Activated CD4-positive, alpha-beta memory T cell treated with anti-CD3 and anti-CD28 coated beads for 36 hours (primary cell): ENCODE measurements around the gene VPS37B. TPM values are rescaled to one million over a fixed set of nuclear protein-coding genes. Genes with fewer than 3 reads are reported as not detected.
"Not testable (repeated sequence)": the region's sequence is repeated elsewhere in the genome, so short reads cannot be mapped to it uniquely, and the experiment has no call there.

Experiments used
- CTCF ChIA-PET: fragments of 350-600 bp; sonication (Branson Sonifier 250); formaldehyde crosslinking; loops from one replicate; lab custom pipeline; 2021; ENCODE audit warnings: antibody characterized with exemption, inconsistent platforms; lab: Charles Lee
- POLR2A ChIA-PET: fragments of 350-600 bp; sonication (Branson Sonifier 250); formaldehyde crosslinking; loops from one replicate; lab custom pipeline; 2021; ENCODE audit warnings: antibody characterized with exemption; lab: Charles Lee
- DNase-seq: peaks from one replicate; pipeline ENCODE4 v3.0.0-alpha.2; 2020
- H3K27ac Mint-ChIP-seq: one replicate; pipeline ENCODE4 v1.8.0; 2021; ENCODE audit warnings: mixed read lengths
- H3K27me3 Mint-ChIP-seq: one replicate; pipeline ENCODE4 v1.8.0; 2021; ENCODE audit warnings: mixed read lengths
- H3K36me3 Mint-ChIP-seq: one replicate; pipeline ENCODE4 v1.8.0; 2021; ENCODE audit warnings: mixed read lengths
- H3K4me1 Mint-ChIP-seq: one replicate; pipeline ENCODE4 v1.8.0; 2021; ENCODE audit warnings: low read depth, mixed read lengths
- H3K4me3 Mint-ChIP-seq: one replicate; pipeline ENCODE4 v1.8.0; 2021; ENCODE audit warnings: mild to moderate bottlenecking, mixed read lengths
- H3K9me3 Mint-ChIP-seq: one replicate; pipeline ENCODE4 v1.8.0; 2021; ENCODE audit warnings: mixed read lengths
- intact Hi-C: fragments of 100-400 bp; cut with micrococcal nuclease; formaldehyde crosslinking; loops from one replicate; pipeline ENCODE4 v1.15.1; 2023
- total RNA-seq, 2 experiments: library from RNA; stranded (reverse); gene quantifications; one replicate each; pipeline ENCODE4 v1.2.3, GENCODE V29; 2021

VPS37B gene
- total RNA-seq, 2 experiments from 2014 or later: 10.0 to 10.4 TPM

GRCh38 chr12:122902854-122903692 lies 7.1 kb upstream of the VPS37B start:
- no peak overlapping the region for H3K4me3 Mint-ChIP-seq
- ChIA-PET POLR2A (interaction anchor here (0.6 kb wide), 1 partner anchor 21 kb away, joined by 5 read pairs; no protein-coding TSS in a partner anchor), CTCF (interaction anchor here (1.7 kb wide), 1 partner anchor 42 kb away, joined by 4 read pairs; no protein-coding TSS in a partner anchor)
- no peaks in the 10 kb centered on the region for H3K9me3 Mint-ChIP-seq
- intact Hi-C loops: no loop called here
- H3K27ac Mint-ChIP-seq: no peak overlapping the region
- H3K4me1 Mint-ChIP-seq: peaks cover 29% of the 10 kb centered on the region
- DNase-seq: no peak
- H3K36me3 Mint-ChIP-seq: no peaks in the 10 kb centered on the region
- H3K27me3 Mint-ChIP-seq: no peaks in the 10 kb centered on the region

- intact Hi-C loops: loop anchor here (2.0 to 10.0 kb wide), 5 partner anchors 17 to 555 kb away; partner anchors contain the start of genes HCAR1, OGFOD2 and SNRNP35
- Mint-ChIP-seq H3K4me1 (peaks cover 54% of the 10 kb centered on the region), H3K27me3 (peaks cover 3% of the 10 kb centered on the region), H3K9me3 (peaks cover 7% of the 10 kb centered on the region), H3K36me3 (peaks cover 3% of the 10 kb centered on the region), H3K4me3 (no peak overlapping the region), H3K27ac (no peak overlapping the region)
- CTCF ChIA-PET: interaction anchor here (0.8 to 1.2 kb wide), 5 partner anchors 18 to 262 kb away, joined by 3 to 5 read pairs (median 4); no protein-coding TSS in a partner anchor
- DNase-seq: no peak
- POLR2A ChIA-PET: no interaction called here
Measured at GRCh38 chr12:122899887-122900286, 4.0 kb upstream of the VPS37B start.

DNA sequence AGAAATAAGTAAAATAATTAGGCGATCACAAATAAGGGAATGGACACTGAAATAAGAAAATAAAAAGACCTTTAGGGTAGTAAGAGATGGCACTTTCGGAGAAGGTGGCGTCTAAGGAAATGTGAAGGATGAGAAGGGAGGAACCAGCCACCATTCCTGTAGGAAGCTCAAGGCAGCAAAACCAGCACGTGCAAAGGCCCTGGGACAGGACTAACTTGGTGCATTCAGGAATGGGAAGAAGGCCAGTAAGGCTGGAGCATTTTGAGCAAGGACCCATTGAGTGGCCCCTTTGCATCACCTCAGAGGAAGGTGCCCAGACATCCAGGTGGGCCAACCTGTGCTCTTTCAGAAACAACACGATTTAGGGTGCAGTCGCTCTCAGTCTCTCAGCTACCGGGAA lies 738 bp upstream of the VPS37B start:
- H3K27me3 Mint-ChIP-seq: peaks cover 3% of the 10 kb centered on the region
- ChIA-PET CTCF (interaction anchor here (0.7 to 6.4 kb wide), 3 partner anchors 8 to 56 kb away, joined by 4 to 25 read pairs (median 7); no protein-coding TSS in a partner anchor), POLR2A (interaction anchor here (1.5 kb wide), 1 partner anchor 8 kb away, joined by 4 read pairs; no protein-coding TSS in a partner anchor)
- peaks cover 78% of the 10 kb centered on the region for H3K4me1 Mint-ChIP-seq
- intact Hi-C loops: loop anchor here (5.0 to 10.0 kb wide), 2 partner anchors 164 to 558 kb away; partner anchors contain the start of genes HCAR1 and SNRNP35
- H3K27ac Mint-ChIP-seq: peak overlapping the region; percentile 79
- no peak for DNase-seq
- peaks cover 3% of the 10 kb centered on the region for H3K36me3 Mint-ChIP-seq
- H3K4me3 Mint-ChIP-seq: peak overlapping the region; percentile 79
- H3K9me3 Mint-ChIP-seq: peaks cover 7% of the 10 kb centered on the region

DNA sequence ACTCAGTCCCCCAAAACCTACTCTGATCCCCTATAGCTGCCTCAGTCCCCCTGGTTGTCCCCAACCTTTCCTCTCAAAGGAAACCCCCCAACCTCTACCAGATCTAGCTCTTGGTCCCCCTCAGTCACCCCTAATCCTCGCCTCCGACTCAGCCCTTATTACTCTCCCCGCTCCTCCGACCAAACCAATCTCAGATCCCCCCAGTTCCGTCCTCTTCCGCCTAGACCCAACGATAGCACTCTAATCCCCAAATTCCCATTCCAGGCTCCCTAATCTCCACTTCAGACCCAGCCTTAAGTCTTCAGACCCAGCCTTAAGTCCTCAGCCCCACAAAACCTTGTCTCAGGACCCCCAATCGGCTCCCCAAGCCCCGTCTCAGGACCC lies 612 bp downstream of the VPS37B start:
- H3K4me1 Mint-ChIP-seq: peaks cover 78% of the 10 kb centered on the region
- intact Hi-C loops: loop anchor here (5.0 to 10.0 kb wide), 2 partner anchors 163 to 559 kb away; partner anchors contain the start of genes HCAR1 and SNRNP35
- H3K27ac Mint-ChIP-seq: peak overlapping the region; percentile 79
- DNase-seq: no peak
- peaks cover 3% of the 10 kb centered on the region for H3K27me3 Mint-ChIP-seq
- H3K36me3 Mint-ChIP-seq: peaks cover 3% of the 10 kb centered on the region
- CTCF ChIA-PET: interaction anchor here (6.4 kb wide), 1 partner anchor 14 kb away, joined by 25 read pairs; no protein-coding TSS in a partner anchor
- H3K4me3 Mint-ChIP-seq: peak overlapping the region; percentile 79
- POLR2A ChIA-PET: interaction anchor here (1.5 to 1.6 kb wide), 2 partner anchors 12 to 23 kb away, joined by 3 to 7 read pairs; no protein-coding TSS in a partner anchor
- peaks cover 7% of the 10 kb centered on the region for H3K9me3 Mint-ChIP-seq

DNA sequence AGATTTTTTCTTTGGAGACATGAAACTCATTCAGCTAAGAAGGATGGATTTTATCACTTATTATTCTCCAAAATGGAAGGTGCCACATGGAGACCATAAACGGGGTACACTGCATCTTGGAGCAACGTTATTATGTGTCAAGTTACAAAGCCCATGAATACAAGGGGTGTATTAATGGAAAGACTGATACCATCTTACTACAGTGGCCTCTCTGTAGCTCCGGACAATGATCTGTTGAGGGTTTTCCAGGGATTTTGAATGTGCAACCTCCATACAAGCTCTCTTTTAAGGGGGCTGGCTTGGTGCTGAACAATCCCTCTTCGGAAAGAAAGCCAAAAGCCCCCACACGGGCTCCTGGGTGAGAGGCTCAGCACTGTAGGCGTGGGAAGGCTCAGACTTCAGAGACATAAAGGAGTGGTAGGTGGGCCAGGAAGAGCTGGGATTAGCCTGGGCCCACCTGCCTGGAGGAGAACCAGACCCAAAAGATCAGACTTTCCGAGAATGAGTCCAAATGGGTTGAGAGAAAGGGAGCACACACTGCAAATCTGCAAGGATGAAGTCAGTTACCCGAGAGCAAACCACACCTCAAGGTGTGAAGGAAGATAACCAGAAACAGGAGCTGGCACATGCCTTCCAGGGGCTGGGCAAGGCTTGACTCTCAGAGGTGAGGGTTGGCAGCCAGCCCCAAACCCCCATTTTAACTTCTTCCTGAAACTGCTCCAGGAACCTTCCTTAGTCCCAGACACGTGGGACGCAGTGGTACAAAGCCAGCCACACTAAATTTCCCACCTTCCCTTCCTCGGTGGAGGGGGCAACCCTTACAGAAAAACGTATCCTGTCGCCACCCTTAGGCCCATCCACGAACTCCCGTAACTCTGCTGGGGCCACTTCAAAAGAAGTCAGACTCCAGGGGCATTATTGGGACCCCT lies 1.5 kb downstream of the VPS37B start:
- ChIA-PET CTCF (interaction anchor here (0.6 to 6.4 kb wide), 3 partner anchors 13 to 22 kb away, joined by 5 to 25 read pairs (median 7); no protein-coding TSS in a partner anchor), POLR2A (interaction anchor here (1.5 to 1.6 kb wide), 2 partner anchors 11 to 22 kb away, joined by 3 to 7 read pairs; no protein-coding TSS in a partner anchor)
- H3K4me3 Mint-ChIP-seq: peak overlapping the region; percentile 79
- peak overlapping the region; percentile 79 for H3K27ac Mint-ChIP-seq
- peak; percentile 29 for DNase-seq
- H3K9me3 Mint-ChIP-seq: peaks cover 7% of the 10 kb centered on the region
- H3K4me1 Mint-ChIP-seq: peaks cover 76% of the 10 kb centered on the region
- peaks cover 3% of the 10 kb centered on the region for H3K36me3 Mint-ChIP-seq
- H3K27me3 Mint-ChIP-seq: peaks cover 3% of the 10 kb centered on the region
- intact Hi-C loops: loop anchor here (5.0 to 10.0 kb wide), 2 partner anchors 162 to 560 kb away; partner anchors contain the start of genes HCAR1 and SNRNP35

DNA sequence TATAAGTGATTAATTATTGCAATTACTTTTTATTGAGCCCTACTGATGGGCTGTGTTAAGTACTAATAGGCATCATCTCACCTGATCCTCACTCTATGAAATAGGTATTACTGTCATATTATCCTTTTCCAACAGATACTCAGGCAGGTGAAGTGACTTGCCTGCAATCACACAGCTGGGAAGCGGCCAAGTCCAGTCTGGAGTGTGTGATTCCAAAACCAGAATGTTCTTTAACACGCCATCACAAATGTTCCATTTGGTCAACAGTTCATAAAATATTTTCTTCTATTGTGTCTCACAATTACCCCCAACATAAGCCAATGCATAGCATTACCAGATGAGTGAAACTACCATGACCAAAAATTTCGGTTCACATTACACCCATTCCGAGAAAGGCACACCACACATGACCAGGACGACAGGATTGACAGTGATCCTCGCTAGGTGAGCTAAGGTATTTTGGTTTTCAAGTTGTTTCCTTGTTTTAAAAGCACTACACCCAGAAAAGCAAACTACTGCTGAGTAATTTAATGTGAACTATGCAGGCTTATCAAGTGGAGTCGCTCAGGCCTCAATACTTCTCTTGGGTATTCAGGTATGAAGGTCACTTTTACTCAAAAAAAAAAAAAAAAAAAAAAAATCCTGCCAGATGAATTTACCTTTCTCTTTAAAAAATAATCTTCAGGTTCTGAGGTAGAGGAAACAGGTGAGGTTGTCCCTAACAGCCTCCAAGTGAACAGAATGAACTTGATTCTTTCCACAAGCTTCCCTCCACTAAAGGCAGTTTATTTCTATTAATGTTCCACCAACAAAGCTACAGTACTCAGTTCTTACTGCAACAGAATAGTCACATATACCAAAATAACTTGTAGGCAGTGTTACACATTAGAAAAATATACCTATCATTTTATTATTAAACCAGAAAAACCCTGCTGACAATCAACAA lies 2.4 kb downstream of the VPS37B start:
- H3K36me3 Mint-ChIP-seq: peaks cover 3% of the 10 kb centered on the region
- peaks cover 78% of the 10 kb centered on the region for H3K4me1 Mint-ChIP-seq
- H3K27me3 Mint-ChIP-seq: peaks cover 3% of the 10 kb centered on the region
- intact Hi-C loops: loop anchor here (10.0 kb wide), 1 partner anchor 561 kb away; the partner anchor contains the start of gene SNRNP35
- peaks cover 7% of the 10 kb centered on the region for H3K9me3 Mint-ChIP-seq
- H3K27ac Mint-ChIP-seq: no peak overlapping the region
- H3K4me3 Mint-ChIP-seq: no peak overlapping the region
- DNase-seq: no peak
- POLR2A ChIA-PET: interaction anchor here (1.5 kb wide), 1 partner anchor 11 kb away, joined by 7 read pairs; no protein-coding TSS in a partner anchor
- CTCF ChIA-PET: interaction anchor here (0.6 to 6.4 kb wide), 3 partner anchors 12 to 21 kb away, joined by 5 to 25 read pairs (median 7); no protein-coding TSS in a partner anchor

DNA sequence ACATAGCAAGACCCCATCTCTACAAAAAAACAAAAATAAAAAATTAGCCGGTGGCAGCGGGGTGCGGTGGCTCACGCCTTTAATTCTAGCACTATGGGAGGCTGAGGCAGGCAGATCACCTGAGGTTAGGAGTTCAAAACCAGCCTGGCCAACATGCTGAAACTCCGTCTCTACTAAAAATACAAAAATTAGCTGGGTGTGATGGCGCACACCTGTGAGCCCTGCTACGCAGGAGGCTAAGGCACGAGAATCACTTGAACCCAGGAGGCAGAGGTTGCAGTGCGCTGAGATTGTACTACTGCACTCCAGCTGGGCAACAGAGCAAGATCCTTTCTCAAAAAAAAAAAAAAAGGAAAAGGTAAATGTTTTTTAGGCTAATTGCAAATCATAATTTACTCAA lies 3.2 kb downstream of the VPS37B start:
- intact Hi-C loops: loop anchor here (10.0 kb wide), 1 partner anchor 562 kb away; the partner anchor contains the start of gene SNRNP35
- CTCF ChIA-PET: interaction anchor here (6.4 kb wide), 1 partner anchor 11 kb away, joined by 25 read pairs; no protein-coding TSS in a partner anchor
- DNase-seq, POLR2A ChIA-PET, H3K36me3 Mint-ChIP-seq, H3K27ac Mint-ChIP-seq, H3K9me3 Mint-ChIP-seq, H3K4me3 Mint-ChIP-seq, H3K27me3 Mint-ChIP-seq: not testable (repeated sequence)
- H3K4me1 Mint-ChIP-seq: peaks cover 79% of the 10 kb centered on the region

DNA sequence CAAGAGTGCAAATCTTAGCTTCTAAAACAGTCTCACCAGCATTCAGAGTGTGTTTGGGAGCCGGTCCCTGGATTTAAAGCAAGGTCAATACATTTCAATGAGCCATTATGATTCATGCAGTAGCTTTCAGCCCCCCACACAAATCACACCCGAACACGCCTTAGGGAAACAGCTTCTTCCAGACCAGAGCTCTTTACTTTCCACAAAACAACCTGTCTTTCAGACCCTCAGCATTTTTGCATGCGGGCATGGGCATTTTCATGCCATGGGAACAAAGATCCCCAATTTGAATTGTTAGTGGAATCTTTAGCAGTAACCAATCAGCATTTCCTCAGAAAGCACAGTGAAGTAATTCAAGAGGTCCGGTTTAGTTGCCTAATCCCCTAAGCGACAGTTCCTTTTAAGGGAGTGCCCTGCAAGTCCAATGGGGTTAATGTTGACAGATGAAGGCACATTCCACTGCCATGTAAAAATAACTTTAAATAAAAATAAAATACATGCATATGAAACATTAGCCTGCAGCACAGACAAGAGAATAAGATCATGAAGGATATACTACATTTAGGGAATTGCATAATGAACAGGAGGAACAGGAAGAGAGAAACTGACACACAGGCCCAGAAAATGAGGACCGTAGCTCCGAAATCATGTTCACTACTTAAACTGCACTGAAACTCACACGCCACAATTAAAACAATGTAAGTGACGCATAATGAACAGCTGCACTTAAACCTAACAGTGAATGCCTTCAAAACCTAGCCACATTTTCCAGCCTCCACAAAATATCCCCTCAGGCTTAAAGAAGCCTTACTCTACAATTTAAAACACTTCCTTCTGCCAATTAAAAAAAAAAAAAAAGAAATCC lies 4.0 kb downstream of the VPS37B start:
- Mint-ChIP-seq H3K27me3 (peaks cover 4% of the 10 kb centered on the region), H3K27ac (no peak overlapping the region), H3K36me3 (peaks cover 3% of the 10 kb centered on the region), H3K4me1 (peaks cover 80% of the 10 kb centered on the region), H3K9me3 (peaks cover 7% of the 10 kb centered on the region), H3K4me3 (no peak overlapping the region)
- intact Hi-C loops: loop anchor here (10.0 kb wide), 1 partner anchor 563 kb away; the partner anchor contains the start of gene SNRNP35
- CTCF ChIA-PET: interaction anchor here (0.6 to 1.4 kb wide), 2 partner anchors 11 to 59 kb away, joined by 3 to 4 read pairs; no protein-coding TSS in a partner anchor
- no peak for DNase-seq
- POLR2A ChIA-PET: no interaction called here

- ChIA-PET CTCF (interaction anchor here (0.6 to 2.0 kb wide), 3 partner anchors 10 to 1906 kb away, joined by 3 to 6 read pairs (median 3); no protein-coding TSS in a partner anchor), POLR2A (interaction anchor here (0.6 kb wide), 1 partner anchor 494 kb away, joined by 3 read pairs; the partner anchor contains the start of gene KMT5A)
- Mint-ChIP-seq H3K36me3 (no peaks in the 10 kb centered on the region), H3K4me3 (no peak overlapping the region), H3K27me3 (peaks cover 3% of the 10 kb centered on the region), H3K4me1 (peaks cover 78% of the 10 kb centered on the region), H3K27ac (no peak overlapping the region), H3K9me3 (no peaks in the 10 kb centered on the region)
- no peak for DNase-seq
- intact Hi-C loops: loop anchor here (2.0 to 10.0 kb wide), 5 partner anchors 85 to 825 kb away; partner anchors contain the start of genes ATP6V0A2, MPHOSPH9, MTRFR and OGFOD2
Measured at GRCh38 chr12:122889761-122890520, 6.0 kb downstream of the VPS37B start.
